GM19452 (cell line): ENCODE measurements around the gene CACNA2D4.
"Not testable (repeated sequence)": the region's sequence is repeated elsewhere in the genome, so short reads cannot be mapped to it uniquely, and the experiment has no call there.

Experiments used
- ATAC-seq: cut with Tn5 transposase; IDR thresholded peaks from one replicate; pipeline ENCODE4 v1.9.1; 2021; ENCODE audit not compliant: unreplicated experiment

The CACNA2D4 gene

DNA sequence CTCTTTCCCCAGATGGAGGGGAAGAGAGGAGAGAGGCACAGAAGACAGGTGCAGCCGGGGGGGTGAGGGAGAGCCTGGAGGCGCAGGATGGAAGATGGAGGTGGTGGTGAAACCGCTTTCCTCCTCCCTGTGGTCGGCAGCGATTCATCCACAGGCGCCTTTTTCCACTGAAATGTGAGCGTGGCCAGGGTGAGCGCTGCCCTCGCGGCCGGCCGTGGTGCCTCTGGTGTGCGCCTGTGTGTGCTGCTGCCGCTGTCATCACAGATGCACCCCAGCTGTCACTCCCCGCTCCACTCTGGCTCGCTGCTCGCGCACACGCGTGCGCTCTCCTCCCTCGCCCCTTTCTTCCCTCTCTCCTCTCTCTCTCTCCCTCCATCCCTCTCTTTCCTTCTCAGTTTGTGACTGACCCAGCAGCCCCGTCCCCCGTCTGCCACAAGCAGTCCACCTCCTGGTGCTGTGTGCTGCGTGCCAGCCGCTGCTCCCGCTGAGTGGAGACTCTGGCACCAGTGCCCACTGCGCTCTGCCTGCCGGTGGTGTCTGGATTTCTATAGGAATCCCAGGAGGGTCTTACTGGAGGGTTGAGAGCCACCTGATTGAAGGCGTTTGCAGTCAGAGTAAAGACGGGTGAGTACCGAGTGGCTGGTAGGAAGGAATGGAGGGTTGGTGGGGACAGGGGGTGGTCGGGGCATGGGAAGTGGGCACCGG, 98.1 kb downstream of the CACNA2D4 start, which contains the start of gene LRTM2:
TSS of gene LRTM2 (plus strand) at position 375 of the 705 bp plus-strand sequence. CDS start 7,584 bp downstream, outside the sequence.
- ATAC-seq, result no peak

DNA sequence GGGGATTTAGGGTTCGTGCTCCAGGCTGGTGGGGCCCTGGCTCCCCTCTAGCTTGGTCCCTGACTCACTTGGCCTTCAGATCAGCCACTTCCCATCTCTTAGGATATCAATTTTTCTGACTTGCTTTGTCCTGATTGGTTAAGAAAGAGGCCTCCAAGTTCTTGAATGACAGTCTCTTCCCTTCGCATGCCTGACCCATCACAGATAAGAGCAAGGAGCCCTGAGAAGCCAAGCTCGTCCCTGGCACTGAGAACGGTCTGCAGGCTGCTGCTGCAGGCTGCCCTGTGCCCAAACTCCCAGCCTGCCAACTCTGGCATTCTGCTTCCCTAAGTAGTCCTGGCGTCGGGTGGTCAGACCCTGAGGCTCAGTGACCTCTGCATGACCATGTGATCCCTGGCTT, 98.9 kb downstream of the CACNA2D4 start:
- ATAC-seq, result no peak

- no peak for ATAC-seq
These were observed 99.4 kb downstream of the CACNA2D4 start for GRCh38 chr12:1819050-1819449.

DNA sequence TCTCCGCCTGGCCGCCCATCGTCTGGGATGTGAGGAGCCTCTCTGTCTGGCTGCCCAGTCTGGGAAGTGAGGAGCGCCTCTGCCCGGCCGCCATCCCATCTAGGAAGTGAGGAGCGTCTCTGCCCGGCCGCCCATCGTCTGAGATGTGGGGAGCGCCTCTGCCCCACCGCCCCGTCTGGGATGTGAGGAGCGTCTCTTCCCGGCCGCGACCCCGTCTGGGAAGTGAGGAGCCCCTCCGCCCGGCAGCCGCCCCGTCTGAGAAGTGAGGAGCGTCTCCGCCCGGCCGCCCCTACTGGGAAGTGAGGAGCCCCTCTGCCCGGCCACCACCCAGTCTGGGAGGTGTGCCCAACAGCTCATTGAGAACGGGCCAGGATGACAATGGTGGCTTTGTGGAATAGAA, 100.5 kb downstream of the CACNA2D4 start:
- not testable (repeated sequence) for ATAC-seq

DNA sequence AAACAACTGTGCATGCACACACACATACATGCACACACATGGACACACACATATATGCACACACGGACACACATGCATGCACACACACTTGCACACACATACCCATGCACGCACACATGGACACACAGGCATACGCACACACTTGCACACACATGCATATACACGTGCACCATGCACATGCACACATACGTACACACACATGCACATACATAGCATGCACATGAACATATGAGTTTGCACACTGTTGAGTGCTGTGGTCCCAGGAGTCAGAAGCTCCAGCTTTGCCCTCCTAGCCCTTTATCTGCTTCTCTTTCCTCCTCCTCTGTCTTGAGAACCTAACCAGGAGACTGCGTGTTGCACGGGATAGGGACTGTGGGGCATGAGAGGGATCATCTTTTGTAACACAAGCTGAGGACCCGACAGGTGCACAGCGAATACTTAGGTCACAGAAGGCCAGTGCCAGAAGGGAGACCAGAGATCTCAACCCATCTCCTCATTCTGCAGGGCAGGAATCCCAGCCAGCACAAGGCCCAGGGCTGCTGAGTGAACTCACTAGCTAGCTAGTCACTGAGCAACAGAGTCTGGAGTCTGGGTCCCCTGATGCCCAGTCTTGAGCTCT, 101.6 kb downstream of the CACNA2D4 start:
- ATAC-seq, result no peak

DNA sequence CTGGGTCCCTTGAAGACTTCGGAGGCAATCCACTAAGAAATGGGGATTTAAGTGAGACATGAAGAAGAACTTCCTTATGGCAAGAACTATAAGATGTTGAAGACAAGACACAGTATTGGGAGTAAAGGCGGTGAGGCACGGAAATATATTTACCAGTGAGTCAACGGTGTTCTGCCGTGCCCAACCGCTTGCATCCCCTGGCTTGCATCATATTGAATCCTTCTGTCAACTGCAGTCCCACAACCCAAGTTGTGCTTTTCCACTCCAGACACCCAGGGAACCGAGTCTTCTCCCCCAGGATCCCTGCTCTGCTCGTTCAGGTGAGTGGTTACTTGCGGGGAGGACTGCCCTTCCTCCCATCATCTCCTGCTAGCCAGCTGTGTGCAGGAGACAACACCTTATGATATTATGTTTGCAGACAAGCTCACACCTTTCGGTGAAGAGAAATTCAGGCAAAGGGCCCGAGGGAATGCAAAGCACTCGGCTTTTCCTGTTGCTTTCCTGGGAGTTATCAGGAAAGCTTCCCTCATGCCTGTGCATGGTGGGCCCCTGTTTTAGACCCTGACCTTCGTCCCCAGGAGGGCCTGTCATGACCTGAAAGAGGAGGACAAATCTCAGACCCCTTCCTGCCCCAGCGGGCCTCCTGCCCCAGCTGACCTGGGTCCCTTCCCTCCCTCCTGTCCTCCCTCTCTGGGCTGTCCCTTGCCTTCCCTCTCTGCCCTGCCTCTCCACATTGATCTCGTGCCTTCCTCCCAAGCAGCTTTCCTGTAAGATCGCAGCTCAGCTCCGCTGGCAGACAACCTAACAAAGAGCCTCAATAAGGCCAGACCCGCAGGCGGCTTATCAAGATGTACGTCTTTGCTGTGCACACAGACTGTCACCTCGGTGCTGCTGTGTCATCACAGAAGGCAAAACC, 102.4 kb downstream of the CACNA2D4 start:
- ATAC-seq, result no peak

- no peak for ATAC-seq
These were observed 103.3 kb downstream of the CACNA2D4 start for GRCh38 chr12:1815108-1815507.

DNA sequence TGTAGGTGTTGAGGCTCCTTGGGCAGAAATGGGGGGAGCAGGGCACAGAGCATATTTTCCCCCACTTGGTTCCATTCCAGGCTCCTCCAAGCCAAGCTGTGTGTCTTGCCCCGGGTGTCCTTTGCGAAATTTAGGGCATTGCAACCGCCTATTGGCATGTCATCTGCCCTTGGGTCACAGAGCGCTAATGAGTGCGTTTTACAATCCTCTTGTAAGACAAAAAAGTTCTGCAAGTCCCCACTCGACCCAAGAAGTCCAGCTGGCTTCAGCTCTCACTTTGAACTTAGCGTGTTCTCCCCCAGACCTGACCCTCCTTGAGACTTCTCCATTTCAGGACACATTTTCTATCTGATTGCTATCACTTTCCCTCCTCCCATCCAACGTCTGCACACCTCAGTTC, 104.2 kb downstream of the CACNA2D4 start:
- ATAC-seq, result no peak

- ATAC-seq, result no peak
These were observed 105.7 kb downstream of the CACNA2D4 start for GRCh38 chr12:1812650-1813302.

- no peak for ATAC-seq
These were observed 106.5 kb downstream of the CACNA2D4 start for GRCh38 chr12:1811948-1812291.

DNA sequence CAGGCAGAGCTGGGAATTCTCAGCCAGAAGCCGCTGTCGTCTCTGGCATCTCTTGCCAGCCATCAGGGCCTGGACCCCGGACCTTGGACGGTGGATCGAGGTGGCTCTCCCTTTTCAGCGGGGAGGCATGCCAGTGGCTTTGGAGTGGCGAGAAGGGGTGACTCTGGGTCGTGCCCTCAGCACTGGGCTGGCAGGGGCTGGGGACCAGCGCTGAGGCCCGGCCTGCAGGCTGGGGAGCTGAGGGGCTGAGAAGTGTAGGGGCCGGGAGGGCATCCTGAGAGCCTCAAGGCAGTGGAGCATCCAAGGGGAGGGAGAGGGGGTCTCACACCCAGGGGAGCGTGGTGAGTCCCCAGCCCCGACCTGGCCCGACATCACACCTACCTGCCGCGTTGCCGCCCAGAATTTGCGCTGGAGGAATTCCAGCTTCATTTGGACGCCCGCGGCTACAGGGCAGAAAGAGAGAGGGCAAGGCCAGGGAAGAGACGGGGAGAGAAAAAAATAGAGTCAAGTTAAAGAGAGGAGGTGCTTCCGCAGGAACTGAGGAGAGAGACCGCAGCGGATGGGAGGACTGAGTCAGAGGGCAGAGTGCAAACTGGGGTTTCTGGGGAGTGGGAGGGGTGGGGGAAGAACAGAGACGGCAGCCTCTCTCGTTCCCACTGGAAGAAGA, 107.0 kb downstream of the CACNA2D4 start:
- no peak for ATAC-seq

DNA sequence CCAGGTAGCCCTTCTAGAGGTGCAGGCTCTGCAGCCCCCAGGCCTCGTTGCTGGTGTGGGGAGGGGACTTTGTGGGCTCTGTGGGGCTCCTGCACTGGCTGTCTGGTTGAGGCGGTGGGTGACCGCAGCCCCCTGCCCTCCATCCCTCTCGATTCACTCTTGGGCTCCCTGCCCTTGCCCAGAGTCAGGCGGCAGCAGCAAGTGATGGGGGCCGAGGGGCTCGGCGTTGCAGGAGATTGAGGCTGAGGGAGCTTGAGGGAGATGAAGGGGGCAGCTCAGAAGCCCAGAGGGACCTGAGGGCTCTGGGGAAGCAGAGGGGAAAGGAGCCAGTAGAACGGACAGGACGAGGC, 107.5 kb downstream of the CACNA2D4 start:
- ATAC-seq, result no peak

- ATAC-seq, result no peak
These were observed 108.1 kb downstream of the CACNA2D4 start for GRCh38 chr12:1810201-1810930.

GRCh38 chr12:1809591-1810190, 108.8 kb downstream of the CACNA2D4 start:
- no peak for ATAC-seq

- no peak for ATAC-seq
These were observed 109.5 kb downstream of the CACNA2D4 start for GRCh38 chr12:1808798-1809480.

GRCh38 chr12:1808036-1808797, 110.2 kb downstream of the CACNA2D4 start:
- ATAC-seq, result no peak

GRCh38 chr12:1807087-1807860, 111.2 kb downstream of the CACNA2D4 start:
- no peak for ATAC-seq
